Measurements from ENCODE around the gene KRT2. TPM values are rescaled to one million over a fixed set of nuclear protein-coding genes. Genes with fewer than 3 reads are reported as not detected.

The KRT2 gene
- total and polyA plus RNA-seq, 2 donors (not counting 1 experiment from before 2014, with no cell fraction given) = 0.04 TPM; not detected in 1

GRCh38 chr12:52607314-52607713, 44.7 kb downstream of the KRT2 start:
- Mint-ChIP-seq H3K9me3 (ENCODE audit: insufficient read depth) (no peaks in the 10 kb centered on the region), H3K4me1 (no peaks in the 10 kb centered on the region), H3K27me3 (peaks cover 30% of the 10 kb centered on the region), H3K27ac (no peak overlapping the region), H3K4me3 (no peak overlapping the region)
- Histone ChIP-seq H4K20me1 (ENCODE audit: control insufficient read depth, insufficient read depth, low read length, poor library complexity, severe bottlenecking) (no peaks in the 10 kb centered on the region), H3K79me2 (ENCODE audit: control insufficient read depth, insufficient read depth, low read length) (no peaks in the 10 kb centered on the region), H2AFZ (ENCODE audit: insufficient read depth, low read depth, low read length, poor library complexity, severe bottlenecking) (no peak overlapping the region), H3K4me1 (ENCODE audit: control insufficient read depth in 2 of 2, insufficient read depth in 2 of 2, low read length in 2 of 2) (no peaks in the 10 kb centered on the region), H3K4me2 (replicated peaks; ENCODE audit: low read depth, low read length, poor library complexity, severe bottlenecking) (no peak overlapping the region), H3K36me3 (replicated peaks in 1 of 2; ENCODE audit: control extremely low read depth in 1 of 2, control insufficient read depth in 1 of 2, extremely low read depth in 1 of 2, insufficient read depth in 2 of 2, low read length in 1 of 2) (no peaks in the 10 kb centered on the region), H3K4me3 (ENCODE audit: control extremely low read depth in 1 of 5, extremely low read depth in 1 of 5, insufficient read depth in 1 of 5, low read depth in 2 of 5, low read length in 4 of 5) (no peak overlapping the region), H3K9ac (ENCODE audit: low read length) (no peak overlapping the region), H3K9me3 (ENCODE audit: control extremely low read depth in 1 of 3, control insufficient read depth in 2 of 3, insufficient read depth in 1 of 3, low read length in 2 of 3) (no peaks in the 10 kb centered on the region), H3K27me3 (replicated peaks in 1 of 4; ENCODE audit: control extremely low read depth in 1 of 4, control insufficient read depth in 3 of 4, insufficient read depth in 4 of 4, low read length in 3 of 4) (peaks cover 0 to 4% (median 0%) of the 10 kb centered on the region in 4 experiments), H3K27ac (ENCODE audit: low read length in 2 of 2) (no peak overlapping the region)
- ATAC-seq (ENCODE audit: low read depth) (no peak), DNase-seq (no peak)
- no peak for TF ChIP-seq EZH2 (IDR thresholded peaks at IDR 0.05; ENCODE audit: borderline replicate concordance, insufficient read depth, low read depth, low read length, poor library complexity, severe bottlenecking)
- intact Hi-C loops (cut with micrococcal nuclease) = no loop called here
- ChIA-PET CTCF (no interaction called here), POLR2A (interaction anchor here (0.7 kb wide), 1 partner anchor 17 kb away, joined by 3 read pairs; no protein-coding TSS in a partner anchor)
- WGBS (ENCODE audit: insufficient coverage) = 56% methylated on average over 1 of the region's 1 CpG

GRCh38 chr12:52606581-52607218, 45.3 kb downstream of the KRT2 start:
- Mint-ChIP-seq H3K27me3 (peaks cover 34% of the 10 kb centered on the region), H3K4me1 (no peaks in the 10 kb centered on the region), H3K27ac (no peak overlapping the region), H3K4me3 (no peak overlapping the region), H3K9me3 (ENCODE audit: insufficient read depth) (no peaks in the 10 kb centered on the region)
- Histone ChIP-seq H3K27me3 (replicated peaks in 1 of 4; ENCODE audit: control extremely low read depth in 1 of 4, control insufficient read depth in 3 of 4, insufficient read depth in 4 of 4, low read length in 3 of 4) (peaks cover 0 to 6% (median 2%) of the 10 kb centered on the region in 4 experiments), H3K4me1 (ENCODE audit: control insufficient read depth in 2 of 2, insufficient read depth in 2 of 2, low read length in 2 of 2) (no peaks in the 10 kb centered on the region), H3K36me3 (replicated peaks in 1 of 2; ENCODE audit: control extremely low read depth in 1 of 2, control insufficient read depth in 1 of 2, extremely low read depth in 1 of 2, insufficient read depth in 2 of 2, low read length in 1 of 2) (no peaks in the 10 kb centered on the region), H3K4me3 (ENCODE audit: control extremely low read depth in 1 of 5, extremely low read depth in 1 of 5, insufficient read depth in 1 of 5, low read depth in 2 of 5, low read length in 4 of 5) (no peak overlapping the region), H4K20me1 (ENCODE audit: control insufficient read depth, insufficient read depth, low read length, poor library complexity, severe bottlenecking) (no peaks in the 10 kb centered on the region), H3K9me3 (ENCODE audit: control extremely low read depth in 1 of 3, control insufficient read depth in 2 of 3, insufficient read depth in 1 of 3, low read length in 2 of 3) (no peaks in the 10 kb centered on the region), H2AFZ (ENCODE audit: insufficient read depth, low read depth, low read length, poor library complexity, severe bottlenecking) (no peak overlapping the region), H3K9ac (ENCODE audit: low read length) (no peak overlapping the region), H3K27ac (ENCODE audit: low read length in 2 of 2) (no peak overlapping the region), H3K4me2 (replicated peaks; ENCODE audit: low read depth, low read length, poor library complexity, severe bottlenecking) (no peak overlapping the region), H3K79me2 (ENCODE audit: control insufficient read depth, insufficient read depth, low read length) (no peaks in the 10 kb centered on the region)
- CTCF ChIA-PET = no interaction called here
- POLR2A ChIA-PET = no interaction called here
- intact Hi-C loops (cut with micrococcal nuclease) = no loop called here
- DNase-seq = no peak
- no peak for ATAC-seq (ENCODE audit: low read depth)
- 90% methylated on average over 5 of the region's 7 CpGs for WGBS (ENCODE audit: insufficient coverage)
- TF ChIP-seq CTCF (IDR thresholded peaks at IDR 0.05) = no peak
- TF ChIP-seq EZH2 (IDR thresholded peaks at IDR 0.05; ENCODE audit: borderline replicate concordance, insufficient read depth, low read depth, low read length, poor library complexity, severe bottlenecking) = no peak

Measured in B cell (primary cell).